Astrocyte (in vitro differentiated cells and primary cell): ENCODE results near the gene MEP1A. TPM values are rescaled to one million over a fixed set of nuclear protein-coding genes. Genes with fewer than 3 reads are reported as not detected.

ENCODE experiments used
- DNase-seq: peaks from one replicate; pipeline ENCODE4 v3.0.0-alpha.2; 2010; ENCODE audit warnings: low read depth
- FAIRE-seq: peaks from 2 replicates; lab custom pipeline; 2011; peaks lifted over from hg19 to GRCh38; lab: Jason Lieb, UNC
- H2AFZ ChIP-seq: 2 replicates; pipeline ENCODE4 v1.6.0; 2012; ENCODE audit warnings: low read depth, low read length, inconsistent platforms
- H3K27ac ChIP-seq: 2 replicates; pipeline ENCODE4 v1.5.1; 2011; ENCODE audit warnings: low read depth, low read length, inconsistent platforms
- H3K27me3 ChIP-seq: 2 replicates; pipeline ENCODE4 v1.6.0; 2011; ENCODE audit warnings: low read length, inconsistent platforms; ENCODE audit not compliant: insufficient read depth
- H3K36me3 ChIP-seq: 2 replicates; pipeline ENCODE4 v1.5.1; 2011; ENCODE audit warnings: low read length, inconsistent platforms; ENCODE audit not compliant: insufficient read depth
- H3K4me1 ChIP-seq: 2 replicates; pipeline ENCODE4 v1.5.1; 2011; ENCODE audit warnings: low read length, inconsistent platforms; ENCODE audit not compliant: insufficient read depth
- H3K4me2 ChIP-seq: 2 replicates; pipeline ENCODE4 v1.6.0; 2012; ENCODE audit warnings: low read length, inconsistent platforms
- H3K4me3 ChIP-seq: 2 replicates; pipeline ENCODE4 v1.5.1; 2011; ENCODE audit warnings: low read depth, mild to moderate bottlenecking, low read length, inconsistent platforms; ENCODE audit not compliant: insufficient read depth
- H3K79me2 ChIP-seq: 2 replicates; pipeline ENCODE4 v1.6.0; 2012; ENCODE audit warnings: mild to moderate bottlenecking, low read length, inconsistent platforms; ENCODE audit not compliant: insufficient read depth
- H3K9ac ChIP-seq: 2 replicates; pipeline ENCODE4 v1.6.0; 2012; ENCODE audit warnings: mild to moderate bottlenecking, low read length, inconsistent platforms
- H3K9me3 ChIP-seq: 2 replicates; pipeline ENCODE4 v1.5.1; 2012; ENCODE audit warnings: low read depth, mild to moderate bottlenecking, low read length, inconsistent platforms; ENCODE audit not compliant: insufficient read depth
- H4K20me1 ChIP-seq: 2 replicates; pipeline ENCODE4 v1.6.0; 2012; ENCODE audit warnings: low read length, inconsistent platforms; ENCODE audit not compliant: insufficient read depth
- H3K27ac Mint-ChIP-seq: one replicate; pipeline ENCODE4 v1.8.0; 2021; ENCODE audit warnings: mild to moderate bottlenecking, mixed read lengths; ENCODE audit not compliant: unreplicated experiment
- H3K27me3 Mint-ChIP-seq: one replicate; pipeline ENCODE4 v1.8.0; 2021; ENCODE audit warnings: low read depth, mixed read lengths; ENCODE audit not compliant: unreplicated experiment
- H3K36me3 Mint-ChIP-seq: one replicate; pipeline ENCODE4 v1.8.0; 2021; ENCODE audit warnings: low read depth, mixed read lengths; ENCODE audit not compliant: unreplicated experiment
- H3K4me1 Mint-ChIP-seq: one replicate; pipeline ENCODE4 v1.8.0; 2021; ENCODE audit warnings: low read depth, mixed read lengths; ENCODE audit not compliant: unreplicated experiment
- H3K4me3 Mint-ChIP-seq: one replicate; pipeline ENCODE4 v1.8.0; 2021; ENCODE audit warnings: mild to moderate bottlenecking, moderate library complexity, mixed read lengths; ENCODE audit not compliant: unreplicated experiment
- H3K9me3 Mint-ChIP-seq: one replicate; pipeline ENCODE4 v1.8.0; 2021; ENCODE audit warnings: mild to moderate bottlenecking, mixed read lengths; ENCODE audit not compliant: unreplicated experiment
- CTCF ChIP-seq: IDR thresholded peaks from 2 replicates; pipeline ENCODE4 v1.5.1; 2011; ENCODE audit warnings: low read depth, mild to moderate bottlenecking, inconsistent platforms, low read length, moderate library complexity; ENCODE audit not compliant: insufficient read depth
- EZH2 ChIP-seq: IDR thresholded peaks from 2 replicates; pipeline ENCODE4 v1.6.1; 2012; ENCODE audit warnings: mild to moderate bottlenecking, low read length, inconsistent platforms; ENCODE audit not compliant: insufficient read depth
- total RNA-seq: library from RNA; stranded (reverse); gene quantifications from 2 replicates; pipeline ENCODE4 v1.2.1, GENCODE V29; 2021

MEP1A gene
- total RNA-seq, 1 donor from 2014 or later, result not detected

- no peak overlapping the region for H3K4me3 Mint-ChIP-seq
- Histone ChIP-seq H3K9ac (no peak overlapping the region), H3K4me3 (no peak overlapping the region), H3K4me1 (peaks cover 4% of the 10 kb centered on the region), H2AFZ (no peak overlapping the region), H3K4me2 (peak overlapping the region; percentile 5), H3K36me3 (no peaks in the 10 kb centered on the region), H3K27me3 (no peaks in the 10 kb centered on the region), H3K27ac (peak overlapping the region; percentile 21), H3K9me3 (no peaks in the 10 kb centered on the region), H4K20me1 (no peaks in the 10 kb centered on the region), H3K79me2 (no peaks in the 10 kb centered on the region)
- peaks cover 13% of the 10 kb centered on the region for H3K4me1 Mint-ChIP-seq
- no peaks in the 10 kb centered on the region for H3K9me3 Mint-ChIP-seq
- H3K36me3 Mint-ChIP-seq, result no peaks in the 10 kb centered on the region
- peak; percentile 81 for DNase-seq
- TF ChIP-seq CTCF (no peak), EZH2 (no peak)
- H3K27ac Mint-ChIP-seq, result peak overlapping the region; percentile 29
- peaks cover 3% of the 10 kb centered on the region for H3K27me3 Mint-ChIP-seq
- no peak for FAIRE-seq
Measured at GRCh38 chr6:46888578-46888977, 95.4 kb downstream of the MEP1A start.

Other genes with a start within 250 kb of the MEP1A start
- gene CYP39A1, start 140.6 kb upstream of the MEP1A start, total RNA-seq, result 0.72 and 0.84 TPM in 2 replicates
- 4.3 and 4.4 TPM in 2 replicates for gene SLC25A27, start 140.4 kb upstream of the MEP1A start, total RNA-seq
- 0.02 TPM in 1 of 2 replicates, not detected in the other for gene TDRD6, start 105.5 kb upstream of the MEP1A start, total RNA-seq
- gene PLA2G7, start 58.0 kb upstream of the MEP1A start, total RNA-seq, result 0.43 and 0.48 TPM in 2 replicates
- not detected in 2 replicates for gene ANKRD66, start 46.5 kb upstream of the MEP1A start, total RNA-seq
- 0.54 and 1.1 TPM in 2 replicates for gene ADGRF5, start 128.5 kb downstream of the MEP1A start, total RNA-seq
- gene ADGRF1, start 248.9 kb downstream of the MEP1A start, total RNA-seq, result 0.05 and 0.25 TPM in 2 replicates